Activated CD4-positive, alpha-beta T cell treated with anti-CD3 and anti-CD28 coated beads, Interleukin-10, Interleukin-2, amounts not matched to agents 100 ng/mL and 50 ng/mL, durations not matched to agents 16 hours and 8 hours (primary cell): ENCODE data around the gene SPATA31D3.
"Not testable (repeated sequence)": the region's sequence is repeated elsewhere in the genome, so short reads cannot be mapped to it uniquely, and the experiment has no call there.

Experiments
- DNase-seq: peaks from one replicate; pipeline ENCODE4 v3.0.0-alpha.2; 2020

The SPATA31D3 gene

GRCh38 chr9:81980568-81980967 is 37.3 kb downstream of the SPATA31D3 start:
- DNase-seq, result no peak

- no peak for DNase-seq
These were observed 38.6 kb downstream of the SPATA31D3 start for GRCh38 chr9:81981883-81982282.

GRCh38 chr9:81984928-81985327 is 41.6 kb downstream of the SPATA31D3 start:
- no peak for DNase-seq

GRCh38 chr9:81986051-81986450 is 42.8 kb downstream of the SPATA31D3 start:
- no peak for DNase-seq

- DNase-seq, result not testable (repeated sequence)
These were observed 45.2 kb downstream of the SPATA31D3 start, which contains the start of gene SPATA31D1 for GRCh38 chr9:81988472-81988871. TSS of gene SPATA31D1 (plus strand) at chr9:81988772. CDS start at chr9:81988819, 47 bp downstream.

GRCh38 chr9:81989700-81990099 is 46.4 kb downstream of the SPATA31D3 start:
- no peak for DNase-seq

- DNase-seq, result no peak
These were observed 50.4 kb downstream of the SPATA31D3 start for GRCh38 chr9:81993656-81994055.
